ENCODE results near the gene COL11A1. TPM values are rescaled to one million over a fixed set of nuclear protein-coding genes. Genes with fewer than 3 reads are reported as not detected.

The COL11A1 gene
- total RNA-seq, 1 experiment from 2014 or later = not detected

- ChIA-PET POLR2A (no interaction called here), CTCF (interaction anchor here (2.4 kb wide), 1 partner anchor 19 kb away, joined by 6 read pairs; no protein-coding TSS in a partner anchor)
- no peak for DNase-seq (ENCODE audit: unreplicated experiment)
- Mint-ChIP-seq H3K4me3 (ENCODE audit: unreplicated experiment) (no peak overlapping the region), H3K27ac (ENCODE audit: low read depth, unreplicated experiment) (no peak overlapping the region), H3K9me3 (ENCODE audit: unreplicated experiment) (no peaks in the 10 kb centered on the region), H3K27me3 (ENCODE audit: insufficient read depth, unreplicated experiment) (no peaks in the 10 kb centered on the region), H3K36me3 (ENCODE audit: insufficient read depth, unreplicated experiment) (no peaks in the 10 kb centered on the region), H3K4me1 (ENCODE audit: insufficient read depth, unreplicated experiment) (no peaks in the 10 kb centered on the region)
- BruUV-seq (replicated peaks) = no TSS peak
- intact Hi-C loops (cut with micrococcal nuclease) = no loop called here
- no peak for TF ChIP-seq CTCF (IDR thresholded peaks at IDR 0.05; ENCODE audit: unreplicated experiment)
Observed at GRCh38 chr1:103125219-103125618, 16.9 kb upstream of the COL11A1 start.

- DNase-seq (ENCODE audit: unreplicated experiment) = no peak
- ChIA-PET CTCF (no interaction called here), POLR2A (no interaction called here)
- no peak for TF ChIP-seq CTCF (IDR thresholded peaks at IDR 0.05; ENCODE audit: unreplicated experiment)
- H3K4me3 Mint-ChIP-seq (ENCODE audit: unreplicated experiment) = no peak overlapping the region
- no peaks in the 10 kb centered on the region for H3K27me3 Mint-ChIP-seq (ENCODE audit: insufficient read depth, unreplicated experiment)
- no peaks in the 10 kb centered on the region for H3K9me3 Mint-ChIP-seq (ENCODE audit: unreplicated experiment)
- no peaks in the 10 kb centered on the region for H3K36me3 Mint-ChIP-seq (ENCODE audit: insufficient read depth, unreplicated experiment)
- intact Hi-C loops (cut with micrococcal nuclease) = no loop called here
- no peaks in the 10 kb centered on the region for H3K4me1 Mint-ChIP-seq (ENCODE audit: insufficient read depth, unreplicated experiment)
- BruUV-seq (replicated peaks) = no TSS peak
- H3K27ac Mint-ChIP-seq (ENCODE audit: low read depth, unreplicated experiment) = no peak overlapping the region
Observed at GRCh38 chr1:103122983-103123720, 14.8 kb upstream of the COL11A1 start.

DNA sequence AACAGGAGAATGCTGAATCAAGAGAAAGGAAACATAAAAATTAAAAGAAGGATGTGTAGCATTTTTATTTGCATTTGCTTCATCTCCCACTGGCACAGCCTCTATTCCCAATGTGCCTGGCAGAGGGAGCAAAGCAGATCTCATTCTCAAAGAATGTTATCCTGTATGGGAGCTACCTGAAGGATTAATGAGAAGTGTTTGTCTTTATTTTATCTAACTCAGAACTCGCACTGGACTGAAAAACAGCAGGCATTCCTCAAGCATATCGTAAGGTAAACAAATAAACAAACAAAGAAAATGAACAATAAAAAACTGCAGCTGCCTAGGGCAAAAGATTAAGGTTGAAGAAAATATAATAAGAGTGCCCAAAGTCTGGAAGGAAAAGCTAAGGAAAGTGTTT, 12.7 kb upstream of the COL11A1 start:
- POLR2A ChIA-PET = no interaction called here
- Mint-ChIP-seq H3K4me1 (ENCODE audit: insufficient read depth, unreplicated experiment) (no peaks in the 10 kb centered on the region), H3K9me3 (ENCODE audit: unreplicated experiment) (no peaks in the 10 kb centered on the region), H3K36me3 (ENCODE audit: insufficient read depth, unreplicated experiment) (no peaks in the 10 kb centered on the region), H3K27ac (ENCODE audit: low read depth, unreplicated experiment) (no peak overlapping the region), H3K4me3 (ENCODE audit: unreplicated experiment) (no peak overlapping the region), H3K27me3 (ENCODE audit: insufficient read depth, unreplicated experiment) (peaks cover 13% of the 10 kb centered on the region)
- intact Hi-C loops (cut with micrococcal nuclease) = no loop called here
- CTCF ChIA-PET = interaction anchor here (1.9 kb wide), 1 partner anchor 14 kb away, joined by 9 read pairs; no protein-coding TSS in a partner anchor
- no TSS peak for BruUV-seq (replicated peaks)
- no peak for TF ChIP-seq CTCF (IDR thresholded peaks at IDR 0.05; ENCODE audit: unreplicated experiment)
- DNase-seq (ENCODE audit: unreplicated experiment) = no peak

DNA sequence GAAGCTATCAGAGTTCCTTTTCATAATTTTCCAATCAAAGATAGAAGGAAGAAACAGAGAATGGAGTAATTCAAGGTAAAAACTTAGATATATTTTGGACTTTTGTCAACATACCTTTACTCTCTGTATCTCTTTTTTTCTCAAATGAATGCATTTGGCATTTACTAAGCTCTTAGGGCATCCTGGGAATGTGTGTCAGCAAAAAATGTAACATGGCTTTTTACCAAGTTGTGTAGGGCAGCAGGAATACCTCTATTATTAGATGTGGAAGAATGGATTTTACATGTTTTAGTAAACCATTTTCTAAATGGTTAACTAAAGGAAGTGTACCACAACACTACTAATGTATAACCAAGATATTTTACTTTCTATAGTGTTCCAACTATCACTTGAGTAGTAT, 4.2 kb upstream of the COL11A1 start:
- H3K27me3 Mint-ChIP-seq (ENCODE audit: insufficient read depth, unreplicated experiment) = peaks cover 23% of the 10 kb centered on the region
- CTCF ChIA-PET = interaction anchor here (0.7 kb wide), 1 partner anchor 1537 kb away, joined by 3 read pairs; no protein-coding TSS in a partner anchor
- no TSS peak for BruUV-seq (replicated peaks)
- no peak overlapping the region for H3K27ac Mint-ChIP-seq (ENCODE audit: low read depth, unreplicated experiment)
- H3K36me3 Mint-ChIP-seq (ENCODE audit: insufficient read depth, unreplicated experiment) = no peaks in the 10 kb centered on the region
- no peak overlapping the region for H3K4me3 Mint-ChIP-seq (ENCODE audit: unreplicated experiment)
- intact Hi-C loops (cut with micrococcal nuclease) = no loop called here
- POLR2A ChIA-PET = no interaction called here
- peaks cover 3% of the 10 kb centered on the region for H3K4me1 Mint-ChIP-seq (ENCODE audit: insufficient read depth, unreplicated experiment)
- no peak for TF ChIP-seq CTCF (IDR thresholded peaks at IDR 0.05; ENCODE audit: unreplicated experiment)
- DNase-seq (ENCODE audit: unreplicated experiment) = no peak
- no peaks in the 10 kb centered on the region for H3K9me3 Mint-ChIP-seq (ENCODE audit: unreplicated experiment)
